GM23338 (cell line): Measurements from ENCODE around the gene MXRA8. TPM values are rescaled to one million over a fixed set of nuclear protein-coding genes. Genes with fewer than 3 reads are reported as not detected.

Source experiments
- ATAC-seq: fragments of 200-7000 bp; cut with Tn5 transposase; 3 replicates; pipeline ENCODE4 v1.9.1; 2020
- DNase-seq: peaks from one replicate; pipeline ENCODE4 v3.0.0-alpha.2; 2015; ENCODE audit warnings: low spot score
- H2AFZ ChIP-seq: fragments of 200-600 bp; sonication (generic); 2 replicates; pipeline ENCODE4 v1.8.0; 2016; ENCODE audit warnings: antibody characterized with exemption, mild to moderate bottlenecking, moderate library complexity
- H3F3A ChIP-seq: fragments of 200-600 bp; sonication (generic); replicated peaks from 2 replicates; pipeline ENCODE4 v1.8.0; 2017; ENCODE audit warnings: antibody characterized with exemption, mixed run types, low read depth
- H3K27ac ChIP-seq: fragments of 200-600 bp; sonication (generic); 2 replicates; pipeline ENCODE4 v1.6.1; 2016; ENCODE audit warnings: low read depth
- H3K27me3 ChIP-seq: fragments of 200-600 bp; sonication (generic); 2 replicates; pipeline ENCODE4 v1.8.0; 2016; ENCODE audit warnings: mild to moderate bottlenecking, mixed run types, moderate library complexity; ENCODE audit not compliant: insufficient read depth
- H3K36me3 ChIP-seq: fragments of 200-600 bp; sonication (generic); 2 replicates; pipeline ENCODE4 v1.8.0; 2016; ENCODE audit warnings: mild to moderate bottlenecking; ENCODE audit not compliant: insufficient read depth
- H3K4me1 ChIP-seq: fragments of 200-600 bp; sonication (generic); 2 replicates; pipeline ENCODE4 v1.8.0; 2016; ENCODE audit warnings: mild to moderate bottlenecking, moderate library complexity; ENCODE audit not compliant: insufficient read depth
- H3K4me2 ChIP-seq: fragments of 200-600 bp; sonication (generic); 2 replicates; pipeline ENCODE4 v1.7.1; 2017; ENCODE audit warnings: mixed run types
- H3K4me3 ChIP-seq: fragments of 200-600 bp; sonication (generic); 2 replicates; pipeline ENCODE4 v1.6.1; 2016; ENCODE audit warnings: mixed run types
- H3K79me2 ChIP-seq: fragments of 200-600 bp; sonication (generic); replicated peaks from 2 replicates; pipeline ENCODE4 v1.8.0; 2017; ENCODE audit warnings: mild to moderate bottlenecking; ENCODE audit not compliant: insufficient read depth
- H3K9me2 ChIP-seq: fragments of 200-600 bp; sonication (generic); 2 replicates; pipeline ENCODE4 v1.8.0; 2017; ENCODE audit not compliant: insufficient read depth
- H4K20me1 ChIP-seq: fragments of 200-600 bp; sonication (generic); replicated peaks from 2 replicates; pipeline ENCODE4 v1.8.0; 2017; ENCODE audit warnings: mild to moderate bottlenecking; ENCODE audit not compliant: insufficient read depth
- H3K27ac Mint-ChIP-seq: 2 replicates; pipeline ENCODE4 v1.8.0; 2020; ENCODE audit warnings: inconsistent platforms, mild to moderate bottlenecking, moderate library complexity, mixed read lengths
- H3K27me3 Mint-ChIP-seq: 3 replicates; pipeline ENCODE4 v1.8.0; 2022; ENCODE audit warnings: low read depth, mild to moderate bottlenecking, moderate library complexity, mixed read lengths, inconsistent platforms; ENCODE audit not compliant: insufficient read depth, poor library complexity
- H3K36me3 Mint-ChIP-seq: 3 replicates; pipeline ENCODE4 v1.8.0; 2021; ENCODE audit warnings: low read depth, mild to moderate bottlenecking, inconsistent platforms, moderate library complexity, mixed read lengths
- H3K4me1 Mint-ChIP-seq: 3 replicates; pipeline ENCODE4 v1.8.0; 2020; ENCODE audit warnings: mild to moderate bottlenecking, inconsistent platforms, mixed read lengths
- H3K4me3 Mint-ChIP-seq: 3 replicates; pipeline ENCODE4 v1.8.0; 2021; ENCODE audit warnings: moderate library complexity, mild to moderate bottlenecking, inconsistent platforms, mixed read lengths
- H3K9me3 Mint-ChIP-seq: 3 replicates; pipeline ENCODE4 v1.8.0; 2020; ENCODE audit warnings: moderate library complexity, mild to moderate bottlenecking, inconsistent platforms, mixed read lengths
- CTCF ChIP-seq, 2 experiments: fragments of 200-600 bp in 1 of 2; sonication (generic) in 1 of 2; conservative IDR thresholded peaks; 2 replicates each; pipeline versions ENCODE4 v1.5.1 to v1.6.1; 2016 to 2017; ENCODE audit warnings: antibody characterized with exemption in 2 of 2, low read depth in 2 of 2, mild to moderate bottlenecking in 2 of 2, moderate library complexity in 1 of 2
- EZH2 ChIP-seq: fragments of 200-600 bp; sonication (generic); IDR thresholded peaks from one replicate; pipeline ENCODE4 v1.8.0; 2017; ENCODE audit warnings: antibody characterized with exemption, mild to moderate bottlenecking, low read depth; ENCODE audit not compliant: unreplicated experiment
- REST ChIP-seq: IDR thresholded peaks from one replicate; pipeline ENCODE4 v1.6.1; 2018; ENCODE audit warnings: antibody characterized with exemption; ENCODE audit not compliant: unreplicated experiment
- ZNF114 ChIP-seq: fragments of 250-450 bp; sonication (Bioruptor Pico); IDR thresholded peaks from 2 replicates; pipeline ENCODE4 v1.5.0; 2020; ENCODE audit warnings: mild to moderate bottlenecking, moderate library complexity
- polyA plus RNA-seq: library from polyadenylated mRNA; unstranded; fragments of >200 nt; fragmentation: Nextera tagmentation; extraction: Ambion mirVana; gene quantifications from 2 replicates; pipeline ENCODE4 v1.2.1, GENCODE V29; 2016
- total RNA-seq: library from RNA; depleted of rRNA; stranded (reverse); fragments of >200 nt; shearing (Covaris generic); gene quantifications from 2 replicates; pipeline ENCODE4 v1.2.3, GENCODE V29; 2014

The MXRA8 gene
- total and polyA plus RNA-seq, 2 experiments from 2014 or later: 9.1 to 17.2 TPM

- peaks cover 20% of the 10 kb centered on the region for H3K27me3 Mint-ChIP-seq
- Histone ChIP-seq H3K4me3 (peak overlapping the region; percentile 90; the same call in 1 of the 2 replicates), H3K9me2 (no peaks in the 10 kb centered on the region), H3K36me3 (no peaks in the 10 kb centered on the region), H3K4me1 (peaks cover 7% of the 10 kb centered on the region; the same call in 1 of the 2 replicates), H2AFZ (no peak overlapping the region), H3K79me2 (peaks cover 5% of the 10 kb centered on the region; the same call in 1 of the 2 replicates), H3K27ac (no peak overlapping the region), H3K27me3 (no peaks in the 10 kb centered on the region), H4K20me1 (no peaks in the 10 kb centered on the region), H3K4me2 (peak overlapping the region; percentile 87; the same call in 1 of the 2 replicates), H3F3A (peaks cover 4% of the 10 kb centered on the region; the same call in 1 of the 2 replicates)
- H3K36me3 Mint-ChIP-seq: peaks cover 6% of the 10 kb centered on the region
- no peak for TF ChIP-seq REST
- peak; percentile 28 to 49 for TF ChIP-seq CTCF (conservative IDR thresholded peaks at IDR 0.05; ENCODE audit: low read depth in 2 of 2)
- peak overlapping the region; percentile 80 for H3K27ac Mint-ChIP-seq
- DNase-seq (peak; percentile 60), ATAC-seq (peak; percentile 5)
- peaks cover 20% of the 10 kb centered on the region; the same call in 2 of the 3 replicates for H3K4me1 Mint-ChIP-seq
- H3K9me3 Mint-ChIP-seq: no peaks in the 10 kb centered on the region
- H3K4me3 Mint-ChIP-seq: peak overlapping the region; percentile 80
Observed at GRCh38 chr1:1306070-1306660, 52.2 kb downstream of the MXRA8 start.

GRCh38 chr1:1305300-1306069 is 52.9 kb downstream of the MXRA8 start:
- no peaks in the 10 kb centered on the region for H3K9me3 Mint-ChIP-seq
- H3K27me3 ChIP-seq: no peaks in the 10 kb centered on the region
- H3K79me2 ChIP-seq: peaks cover 5% of the 10 kb centered on the region; the same call in 1 of the 2 replicates
- peaks cover 2% of the 10 kb centered on the region for H3K36me3 Mint-ChIP-seq
- H3K9me2 ChIP-seq: no peaks in the 10 kb centered on the region
- no peak overlapping the region for H3K27ac ChIP-seq
- H3K4me2 ChIP-seq: peak overlapping the region; percentile 87; the same call in 1 of the 2 replicates
- peaks cover 7% of the 10 kb centered on the region; the same call in 1 of the 2 replicates for H3K4me1 ChIP-seq
- H3F3A ChIP-seq: peaks cover 4% of the 10 kb centered on the region; the same call in 1 of the 2 replicates
- H3K36me3 ChIP-seq: no peaks in the 10 kb centered on the region
- DNase-seq (no peak), ATAC-seq (peak; percentile 2)
- peak overlapping the region; percentile 28; the same call in 1 of the 2 replicates for H3K4me3 ChIP-seq
- TF ChIP-seq ZNF114 (CRISPR knock-in tag) (no peak), EZH2 (no peak), CTCF (conservative IDR thresholded peaks at IDR 0.05; ENCODE audit: low read depth in 2 of 2) (peak in 1 of 2 experiments; percentile 36; a peak in 2 of 4 replicates)
- H3K27ac Mint-ChIP-seq: peak overlapping the region; percentile 80
- no peak overlapping the region for H2AFZ ChIP-seq
- peaks cover 18% of the 10 kb centered on the region for H3K27me3 Mint-ChIP-seq
- peak overlapping the region; percentile 80 for H3K4me3 Mint-ChIP-seq
- peaks cover 20% of the 10 kb centered on the region; the same call in 2 of the 3 replicates for H3K4me1 Mint-ChIP-seq
- H4K20me1 ChIP-seq: no peaks in the 10 kb centered on the region
